Uterus (tissue), 4 donors: ENCODE data around the gene MAJIN. TPM values are rescaled to one million over a fixed set of nuclear protein-coding genes. Genes with fewer than 3 reads are reported as not detected.

ENCODE experiments used
- DNase-seq, 2 donors: peaks; one replicate each; pipeline ENCODE4 v3.0.0-alpha.2; 2019 to 2020
- H3K27ac ChIP-seq, 2 donors: fragments of 200-600 bp; sonication (generic); 1 replicate in 1 of 2; 2 replicates in 1 of 2; pipeline ENCODE4 v1.5.1; 2016 to 2018
- H3K27me3 ChIP-seq, 2 donors: fragments of 200-600 bp; sonication (generic); one replicate each; pipeline ENCODE4 v1.5.1; 2018 to 2019; ENCODE audit warnings: control low read depth in 1 of 2
- H3K36me3 ChIP-seq, 2 donors: fragments of 200-600 bp; sonication (generic); one replicate each; pipeline ENCODE4 v1.5.1; 2019; ENCODE audit warnings: control low read depth in 1 of 2
- H3K4me1 ChIP-seq, 2 donors: fragments of 200-600 bp; sonication (generic); one replicate each; pipeline ENCODE4 v1.5.1; 2018 to 2019; ENCODE audit warnings: control low read depth in 1 of 2
- H3K4me3 ChIP-seq, 2 donors: fragments of 200-600 bp; sonication (generic); 1 replicate in 1 of 2; 2 replicates in 1 of 2; pipeline ENCODE4 v1.5.1; 2018 to 2019; ENCODE audit warnings: mild to moderate bottlenecking in 1 of 2
- H3K9me3 ChIP-seq, 2 donors: fragments of 200-600 bp; sonication (generic); one replicate each; pipeline ENCODE4 v1.5.1; 2019; ENCODE audit warnings: control low read depth in 1 of 2
- POLR2A ChIP-seq, 2 donors: fragments of 450-650 bp; IDR thresholded peaks; one replicate each; pipeline ENCODE4 v1.6.1; 2016; ENCODE audit warnings: antibody characterized with exemption in 2 of 2, mild to moderate bottlenecking in 1 of 2, moderate library complexity in 1 of 2
- intact Hi-C: fragments of 100-400 bp; cut with DNase I; formaldehyde crosslinking; loops from one replicate; pipeline ENCODE4 v1.15.1; 2023; ENCODE audit warnings: low total_unique reads
- total RNA-seq, 4 donors: library from RNA; depleted of rRNA in 3 of 4; stranded (reverse); fragments of >200 nt in 3 of 4; gene quantifications; one replicate each; pipeline versions ENCODE4 v1.1.0 to v1.2.4, GENCODE V29; 2014 to 2023
- TF ChIP-seq, protein P1 (sequence below), 4 experiments: fragments of 200-600 bp in 2 of 4; fragments of 450-650 bp in 2 of 4; sonication (generic) in 2 of 4; IDR thresholded peaks; one replicate each; pipeline ENCODE4 v1.5.1; 2016 to 2019; ENCODE audit warnings: antibody characterized with exemption in 4 of 4, mild to moderate bottlenecking in 2 of 4, moderate library complexity in 1 of 4
- donor health status: DM: yes; HTN: yes; CAD: no.

The MAJIN gene
- total RNA-seq, 4 donors from 2014 or later = under 0.01 TPM; not detected in 3

GRCh38 chr11:64932324-64932723, 39.6 kb downstream of the MAJIN start:
- intact Hi-C loops = no loop called here

GRCh38 chr11:64931290-64931689, 40.6 kb downstream of the MAJIN start:
- Histone ChIP-seq H3K4me1 (no peaks in the 10 kb centered on the region), H3K9me3 (no peaks in the 10 kb centered on the region), H3K4me3 (no peak overlapping the region), H3K27ac (no peak overlapping the region), H3K27me3 (no peaks in the 10 kb centered on the region), H3K36me3 (no peaks in the 10 kb centered on the region)
- TF ChIP-seq, protein P1, sequence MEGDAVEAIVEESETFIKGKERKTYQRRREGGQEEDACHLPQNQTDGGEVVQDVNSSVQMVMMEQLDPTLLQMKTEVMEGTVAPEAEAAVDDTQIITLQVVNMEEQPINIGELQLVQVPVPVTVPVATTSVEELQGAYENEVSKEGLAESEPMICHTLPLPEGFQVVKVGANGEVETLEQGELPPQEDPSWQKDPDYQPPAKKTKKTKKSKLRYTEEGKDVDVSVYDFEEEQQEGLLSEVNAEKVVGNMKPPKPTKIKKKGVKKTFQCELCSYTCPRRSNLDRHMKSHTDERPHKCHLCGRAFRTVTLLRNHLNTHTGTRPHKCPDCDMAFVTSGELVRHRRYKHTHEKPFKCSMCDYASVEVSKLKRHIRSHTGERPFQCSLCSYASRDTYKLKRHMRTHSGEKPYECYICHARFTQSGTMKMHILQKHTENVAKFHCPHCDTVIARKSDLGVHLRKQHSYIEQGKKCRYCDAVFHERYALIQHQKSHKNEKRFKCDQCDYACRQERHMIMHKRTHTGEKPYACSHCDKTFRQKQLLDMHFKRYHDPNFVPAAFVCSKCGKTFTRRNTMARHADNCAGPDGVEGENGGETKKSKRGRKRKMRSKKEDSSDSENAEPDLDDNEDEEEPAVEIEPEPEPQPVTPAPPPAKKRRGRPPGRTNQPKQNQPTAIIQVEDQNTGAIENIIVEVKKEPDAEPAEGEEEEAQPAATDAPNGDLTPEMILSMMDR (IDR thresholded peaks at IDR 0.05) = no peak
- no peak for TF ChIP-seq POLR2A (IDR thresholded peaks at IDR 0.05)
- intact Hi-C loops = no loop called here
- peak in 1 of 2 donors; percentile 13 for DNase-seq

More at GRCh38 chr11:64932324-64932723, 39.6 kb downstream of the MAJIN start:
- no peak for DNase-seq
- Histone ChIP-seq H3K4me3 (no peak overlapping the region), H3K9me3 (no peaks in the 10 kb centered on the region), H3K36me3 (no peaks in the 10 kb centered on the region), H3K27ac (no peak overlapping the region), H3K4me1 (no peaks in the 10 kb centered on the region), H3K27me3 (no peaks in the 10 kb centered on the region)
- TF ChIP-seq POLR2A (IDR thresholded peaks at IDR 0.05) = no peak
- TF ChIP-seq, protein P1 (IDR thresholded peaks at IDR 0.05) = no peak

DNA sequence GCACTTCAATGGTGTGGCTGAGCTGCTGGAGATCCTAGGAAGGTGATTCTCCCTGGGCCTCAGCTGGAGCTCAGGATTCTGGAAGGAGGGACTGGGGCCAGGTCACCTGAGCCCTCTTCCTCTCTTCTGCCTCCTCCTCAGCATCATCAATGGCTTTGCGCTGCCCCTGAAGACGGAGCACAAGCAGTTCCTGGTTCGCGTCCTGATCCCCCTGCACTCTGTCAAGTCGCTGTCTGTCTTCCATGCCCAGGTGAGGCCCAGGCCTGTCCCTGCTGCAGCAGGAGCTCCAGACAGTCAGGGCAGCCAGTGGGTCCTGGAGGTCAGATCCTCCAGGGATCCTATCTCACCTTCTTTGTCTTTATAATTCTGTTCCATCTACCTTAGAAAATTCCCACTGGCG, 41.6 kb downstream of the MAJIN start:
- no peaks in the 10 kb centered on the region for H3K9me3 ChIP-seq
- H3K27me3 ChIP-seq = no peaks in the 10 kb centered on the region
- H3K4me1 ChIP-seq = no peaks in the 10 kb centered on the region
- intact Hi-C loops = no loop called here
- H3K36me3 ChIP-seq = no peaks in the 10 kb centered on the region
- no peak overlapping the region for H3K4me3 ChIP-seq
- DNase-seq = no peak
- TF ChIP-seq, protein P1 (IDR thresholded peaks at IDR 0.05) = no peak
- TF ChIP-seq POLR2A (IDR thresholded peaks at IDR 0.05) = no peak
- no peak overlapping the region for H3K27ac ChIP-seq

DNA sequence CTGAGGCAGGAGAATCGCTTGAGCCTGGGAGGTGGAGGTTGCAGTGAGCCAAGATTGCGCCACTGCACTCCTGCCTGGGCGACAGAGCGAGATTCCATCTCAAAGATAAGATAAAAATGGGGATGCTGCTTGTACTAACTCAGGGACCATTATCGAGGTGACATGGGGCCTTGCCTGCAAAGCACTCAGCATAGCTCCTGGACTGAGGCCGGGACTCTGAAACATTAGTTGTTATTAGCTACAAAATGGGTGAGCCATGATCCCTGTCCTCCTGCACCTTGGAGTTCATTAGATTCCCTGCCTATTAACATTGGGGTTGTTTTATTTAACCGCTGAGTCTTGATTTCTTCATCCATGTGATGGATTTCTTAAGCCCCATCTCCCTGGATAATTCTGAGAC, 42.3 kb downstream of the MAJIN start:
- no peaks in the 10 kb centered on the region for H3K36me3 ChIP-seq

DNA sequence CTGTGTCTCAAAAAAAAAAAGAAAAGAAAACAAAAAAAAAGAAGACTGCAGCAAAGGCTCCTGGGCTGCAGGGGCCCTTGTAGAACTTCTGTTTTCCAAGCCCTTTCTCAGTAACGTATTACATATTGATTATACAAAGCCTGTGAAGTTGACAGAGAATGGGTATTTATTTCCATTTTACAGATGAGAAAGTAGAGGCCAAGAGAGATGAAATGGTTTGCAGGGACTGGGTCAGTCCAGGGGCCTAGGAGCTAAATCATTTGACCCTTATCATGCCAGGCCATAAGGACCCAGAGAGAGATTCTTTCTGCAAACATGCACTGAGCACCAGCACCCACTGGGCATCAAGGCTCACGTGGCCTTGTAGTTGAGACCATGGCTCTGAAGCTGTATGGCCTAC, 43.0 kb downstream of the MAJIN start:
- DNase-seq = no peak
- no peak overlapping the region for H3K27ac ChIP-seq
- no peak overlapping the region for H3K4me3 ChIP-seq
- H3K9me3 ChIP-seq = no peaks in the 10 kb centered on the region
- no peaks in the 10 kb centered on the region for H3K27me3 ChIP-seq
- intact Hi-C loops = no loop called here
- no peaks in the 10 kb centered on the region for H3K36me3 ChIP-seq
- no peaks in the 10 kb centered on the region for H3K4me1 ChIP-seq
- no peak for TF ChIP-seq POLR2A (IDR thresholded peaks at IDR 0.05)
- TF ChIP-seq, protein P1 (IDR thresholded peaks at IDR 0.05) = no peak

More for the DNA sequence above, 42.3 kb downstream of the MAJIN start:
- no peak overlapping the region for H3K27ac ChIP-seq
- no peaks in the 10 kb centered on the region for H3K4me1 ChIP-seq
- no peak for TF ChIP-seq POLR2A (IDR thresholded peaks at IDR 0.05)
- TF ChIP-seq, protein P1 (IDR thresholded peaks at IDR 0.05) = no peak
- no peaks in the 10 kb centered on the region for H3K9me3 ChIP-seq
- intact Hi-C loops = no loop called here
- H3K4me3 ChIP-seq = no peak overlapping the region
- H3K27me3 ChIP-seq = no peaks in the 10 kb centered on the region
- DNase-seq = no peak
